Psoas muscle (tissue), 8 donors: Measurements from ENCODE around the gene SGCD. TPM values are rescaled to one million over a fixed set of nuclear protein-coding genes. Genes with fewer than 3 reads are reported as not detected.

ENCODE experiments used
- ATAC-seq, 4 donors: fragments of 200-7000 bp; cut with Tn5 transposase; one replicate each; pipeline ENCODE4 v1.9.1; 2020; ENCODE audit warnings: moderate library complexity in 3 of 4, mild to moderate bottlenecking in 2 of 4
- DNase-seq, 2 donors: peaks; one replicate each; pipeline ENCODE4 v3.0.0-alpha.2; 2020
- H3K27ac ChIP-seq: fragments of 200-600 bp; one replicate; pipeline ENCODE4 v1.8.0; 2022
- H3K27me3 ChIP-seq, 3 donors: fragments of 200-600 bp in 1 of 3; one replicate each; pipeline versions ENCODE4 v1.6.1 to v1.8.0; 2013 to 2022; ENCODE audit warnings: low read length in 2 of 3, mild to moderate bottlenecking in 2 of 3, moderate library complexity in 1 of 3; ENCODE audit not compliant: insufficient read depth in 3 of 3
- H3K36me3 ChIP-seq, 2 donors: fragments of 200-600 bp in 1 of 2; one replicate each; pipeline versions ENCODE4 v1.6.1 to v1.8.0; 2013 to 2022; ENCODE audit warnings: low read depth in 1 of 2, mild to moderate bottlenecking in 1 of 2, moderate library complexity in 1 of 2; ENCODE audit not compliant: insufficient read depth in 1 of 2
- H3K4me1 ChIP-seq: fragments of 200-600 bp; one replicate; pipeline ENCODE4 v1.8.0; 2022
- H3K4me3 ChIP-seq: fragments of 200-600 bp; one replicate; pipeline ENCODE4 v1.8.0; 2022; ENCODE audit warnings: mild to moderate bottlenecking
- H3K9me3 ChIP-seq: fragments of 200-600 bp; one replicate; pipeline ENCODE4 v1.8.0; 2022
- whole genome bisulfite sequencing, 3 donors: extraction: QIAGEN DNeasy Blood & Tissue Kit; methylation state at CpG; one replicate each; pipeline versions ENCODE4 v1.1.6 to v1.1.7; 2013; 5-methylcytosine and 5-hydroxymethylcytosine counted together
- intact Hi-C, 2 donors: fragments of 100-400 bp; cut with DNase I; formaldehyde crosslinking; loops; one replicate each; pipeline versions ENCODE4 v1.11.0 to v1.14.2; 2022
- polyA plus RNA-seq, 3 donors: library from polyadenylated mRNA; stranded (reverse); fragments of 200-250 nt; gene quantifications; one replicate each; pipeline ENCODE4 v1.2.3, GENCODE V29; 2013
- total RNA-seq, 4 donors: library from RNA; stranded (reverse); fragmentation: NEBNext Ultra II Directional in 2 of 4; extraction: Animal tissue kit (Norgen Biotek cat#: 25700) in 2 of 4; gene quantifications; one replicate each; pipeline versions ENCODE4 v1.2.1 to v1.2.4, GENCODE V29; 2021 to 2023
- TF ChIP-seq, protein P1 (sequence below): fragments of 200-600 bp; IDR thresholded peaks from one replicate; pipeline ENCODE4 v1.8.0; 2022; ENCODE audit warnings: antibody characterized with exemption
- donor health status: healthy with polysubstance abuse.
- donor health status: DM: no; HTN: no; CAD: no; lungs with moderate emphysema.
- donor health status: Bipolar disorder and iron deficiency.
- donor health status: healthy.
- donor health status: DM: yes; HTN: yes; CAD: no.
- donor health status: DM: no; HTN: no; CAD: no.
- donor health status: DM: no; HTN: no; CAD: no.
- donor health status: DM: yes; HTN: yes; CAD: no.

SGCD gene
- total and polyA plus RNA-seq, 7 donors = 13.2 to 51.5 (median 33.2) TPM

DNA sequence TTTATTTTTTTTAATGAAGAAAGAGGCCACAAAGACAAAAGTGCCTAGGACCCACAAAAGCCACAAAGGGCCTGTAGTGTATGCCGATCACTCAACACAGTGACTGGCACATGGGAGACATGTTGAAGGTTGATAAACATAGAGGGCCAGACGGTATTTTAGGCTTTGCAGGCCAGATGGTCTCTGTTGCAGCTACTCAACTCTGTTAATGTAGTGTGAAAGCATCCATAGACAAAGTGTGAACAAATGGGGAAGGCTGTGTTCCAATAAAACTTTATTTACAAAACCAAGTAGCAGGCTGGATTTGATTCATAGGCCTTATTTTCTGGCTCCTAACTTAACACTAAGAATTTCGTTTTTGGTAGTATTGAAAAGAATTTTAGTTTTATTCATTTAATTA, 139.9 kb downstream of the SGCD start:
- intact Hi-C loops = no loop called here
- H3K27me3 ChIP-seq = no peaks in the 10 kb centered on the region
- H3K9me3 ChIP-seq = no peaks in the 10 kb centered on the region
- DNase-seq (no peak), ATAC-seq (no peak)
- no peak overlapping the region for H3K27ac ChIP-seq
- H3K36me3 ChIP-seq = no peaks in the 10 kb centered on the region
- WGBS, 3 donors = 76 to 87% (median 82%) methylated on average over 3 of the region's 3 CpGs
- H3K4me1 ChIP-seq = no peaks in the 10 kb centered on the region
- TF ChIP-seq, protein P1, sequence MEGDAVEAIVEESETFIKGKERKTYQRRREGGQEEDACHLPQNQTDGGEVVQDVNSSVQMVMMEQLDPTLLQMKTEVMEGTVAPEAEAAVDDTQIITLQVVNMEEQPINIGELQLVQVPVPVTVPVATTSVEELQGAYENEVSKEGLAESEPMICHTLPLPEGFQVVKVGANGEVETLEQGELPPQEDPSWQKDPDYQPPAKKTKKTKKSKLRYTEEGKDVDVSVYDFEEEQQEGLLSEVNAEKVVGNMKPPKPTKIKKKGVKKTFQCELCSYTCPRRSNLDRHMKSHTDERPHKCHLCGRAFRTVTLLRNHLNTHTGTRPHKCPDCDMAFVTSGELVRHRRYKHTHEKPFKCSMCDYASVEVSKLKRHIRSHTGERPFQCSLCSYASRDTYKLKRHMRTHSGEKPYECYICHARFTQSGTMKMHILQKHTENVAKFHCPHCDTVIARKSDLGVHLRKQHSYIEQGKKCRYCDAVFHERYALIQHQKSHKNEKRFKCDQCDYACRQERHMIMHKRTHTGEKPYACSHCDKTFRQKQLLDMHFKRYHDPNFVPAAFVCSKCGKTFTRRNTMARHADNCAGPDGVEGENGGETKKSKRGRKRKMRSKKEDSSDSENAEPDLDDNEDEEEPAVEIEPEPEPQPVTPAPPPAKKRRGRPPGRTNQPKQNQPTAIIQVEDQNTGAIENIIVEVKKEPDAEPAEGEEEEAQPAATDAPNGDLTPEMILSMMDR = no peak
- H3K4me3 ChIP-seq = no peak overlapping the region

DNA sequence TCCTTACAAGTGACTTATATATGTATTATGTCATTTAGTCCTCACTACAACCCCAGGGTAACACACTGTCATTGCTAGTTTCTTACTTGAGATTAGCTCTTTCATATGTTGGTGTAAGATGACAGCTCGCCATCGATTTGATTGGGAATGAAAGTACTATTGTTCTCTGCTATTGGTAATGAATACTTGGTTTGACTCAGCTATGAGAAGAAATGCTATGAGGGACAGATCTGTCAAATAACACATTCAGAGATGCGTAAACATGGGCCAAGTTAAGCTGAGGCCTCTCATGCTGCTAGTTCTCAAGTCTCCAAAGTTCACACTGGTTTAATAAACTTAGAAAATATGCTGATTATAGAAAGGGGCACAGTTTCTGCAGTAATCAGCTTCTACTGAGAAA, 142.7 kb downstream of the SGCD start:
- H3K4me3 ChIP-seq = no peak overlapping the region
- H3K36me3 ChIP-seq = no peaks in the 10 kb centered on the region
- no peak overlapping the region for H3K27ac ChIP-seq
- ATAC-seq (no peak), DNase-seq (no peak)
- TF ChIP-seq, protein P1 = no peak
- WGBS, 3 donors = 89 to 94% (median 92%) methylated on average over 3 of the region's 3 CpGs
- intact Hi-C loops = loop anchor here in 1 of 2 donors (10.0 kb wide), 1 partner anchor 115 kb away; no protein-coding TSS in a partner anchor
- H3K4me1 ChIP-seq = peaks cover 21% of the 10 kb centered on the region
- H3K27me3 ChIP-seq = no peaks in the 10 kb centered on the region
- H3K9me3 ChIP-seq = no peaks in the 10 kb centered on the region

DNA sequence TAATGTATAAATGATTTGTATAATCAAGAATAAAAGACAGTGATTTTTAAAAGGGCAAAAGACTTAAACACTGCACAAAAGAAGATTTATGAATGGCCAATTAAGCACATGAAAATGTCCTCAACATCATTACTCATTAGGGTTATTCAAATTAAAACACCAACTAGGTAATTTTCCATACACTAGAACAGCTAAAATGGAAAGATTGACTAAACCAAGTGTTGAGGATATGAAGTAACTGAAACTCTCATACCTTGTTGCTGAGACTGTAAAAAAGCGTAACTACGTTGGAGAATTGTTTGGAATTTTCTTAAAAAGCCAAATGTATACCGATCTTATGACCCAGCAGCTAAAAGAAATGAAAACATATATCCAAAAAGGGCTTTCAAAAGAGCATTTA, 144.9 kb downstream of the SGCD start:
- no peaks in the 10 kb centered on the region for H3K27me3 ChIP-seq
- DNase-seq (no peak), ATAC-seq (no peak)
- no peaks in the 10 kb centered on the region for H3K9me3 ChIP-seq
- H3K36me3 ChIP-seq = no peaks in the 10 kb centered on the region
- peaks cover 38% of the 10 kb centered on the region for H3K4me1 ChIP-seq
- TF ChIP-seq, protein P1 = no peak
- no peak overlapping the region for H3K27ac ChIP-seq
- WGBS, 3 donors = 91 to 95% (median 92%) methylated on average over 3 of the region's 3 CpGs
- intact Hi-C loops = loop anchor here in 1 of 2 donors (10.0 kb wide), 1 partner anchor 117 kb away; no protein-coding TSS in a partner anchor
- no peak overlapping the region for H3K4me3 ChIP-seq

DNA sequence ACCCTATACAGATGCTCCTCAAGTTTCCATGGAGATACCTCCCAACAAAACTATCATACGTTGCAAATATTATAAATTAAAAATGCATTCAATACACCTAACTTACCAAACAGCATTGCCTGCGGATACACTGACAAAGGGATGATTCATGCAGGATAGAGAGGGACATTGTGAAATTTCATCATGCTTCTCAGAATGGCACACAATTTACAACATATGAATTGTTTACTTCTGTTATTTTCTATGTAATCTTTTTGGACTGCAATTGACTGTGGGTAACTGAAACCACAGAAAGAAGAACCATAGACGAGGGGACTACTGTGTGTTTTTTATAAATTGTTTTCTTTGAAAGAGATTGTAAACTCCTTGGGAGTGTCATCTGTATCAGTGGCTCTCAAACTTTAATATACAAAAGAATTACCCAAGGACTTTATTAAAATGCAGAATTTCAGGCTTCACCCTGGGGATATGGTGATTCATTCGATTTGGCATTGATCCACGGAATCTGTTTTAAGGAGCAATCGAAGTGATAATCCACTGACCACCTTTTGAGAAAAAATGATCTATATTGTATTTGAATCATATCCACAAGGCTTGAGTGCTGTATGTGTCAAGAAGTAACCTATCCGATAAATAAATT, 146.4 kb downstream of the SGCD start:
- Histone ChIP-seq H3K9me3 (no peaks in the 10 kb centered on the region), H3K4me1 (peaks cover 38% of the 10 kb centered on the region), H3K4me3 (no peak overlapping the region), H3K27me3 (no peaks in the 10 kb centered on the region), H3K36me3 (no peaks in the 10 kb centered on the region), H3K27ac (peak overlapping the region; percentile 37)
- ATAC-seq (peak; percentile 51 to 76 (median 64)), DNase-seq (no peak)
- intact Hi-C loops = loop anchor here in 1 of 2 donors (10.0 kb wide), 1 partner anchor 119 kb away; no protein-coding TSS in a partner anchor
- 42 to 48% (median 42%) methylated on average over 7 of the region's 7 CpGs for WGBS, 3 donors
- TF ChIP-seq, protein P1 = no peak
